Calu3 (cell line): ENCODE measurements around the gene ACP7. TPM values are rescaled to one million over a fixed set of nuclear protein-coding genes. Genes with fewer than 3 reads are reported as not detected.

Experiments used
- BruUV-seq: library from RNA; stranded (reverse); fragments of 400-500 nt; replicated peaks from 2 replicates; lab custom pipeline; 2021; lab: Mats Ljungman, UMichigan
- CTCF ChIA-PET: fragments of 300-600 bp; sonication (Branson Sonifier 250); formaldehyde crosslinking; loops from one replicate; lab custom pipeline; 2022; ENCODE audit warnings: antibody characterized with exemption; lab: Charles Lee
- DNase-seq: peaks from one replicate; pipeline ENCODE4 v3.0.0; 2022
- H3K27ac Mint-ChIP-seq: one replicate; pipeline ENCODE4 v1.8.0; 2022; ENCODE audit warnings: mixed read lengths; ENCODE audit not compliant: unreplicated experiment
- H3K27me3 Mint-ChIP-seq: one replicate; pipeline ENCODE4 v1.8.0; 2022; ENCODE audit warnings: mixed read lengths; ENCODE audit not compliant: unreplicated experiment
- H3K36me3 Mint-ChIP-seq: one replicate; pipeline ENCODE4 v1.8.0; 2022; ENCODE audit warnings: mild to moderate bottlenecking, moderate library complexity, mixed read lengths; ENCODE audit not compliant: insufficient read depth, unreplicated experiment
- H3K4me1 Mint-ChIP-seq: one replicate; pipeline ENCODE4 v1.8.0; 2022; ENCODE audit warnings: mild to moderate bottlenecking, low read depth, mixed read lengths; ENCODE audit not compliant: unreplicated experiment
- H3K4me3 Mint-ChIP-seq: one replicate; pipeline ENCODE4 v1.8.0; 2022; ENCODE audit warnings: mild to moderate bottlenecking, low read depth, moderate library complexity, mixed read lengths; ENCODE audit not compliant: unreplicated experiment
- H3K9me3 Mint-ChIP-seq: one replicate; pipeline ENCODE4 v1.8.0; 2022; ENCODE audit warnings: low read depth, mixed read lengths; ENCODE audit not compliant: unreplicated experiment
- CTCF ChIP-seq: fragments of 200-600 bp; IDR thresholded peaks from one replicate; pipeline ENCODE4 v1.8.0; 2022; ENCODE audit warnings: antibody characterized with exemption; ENCODE audit not compliant: unreplicated experiment
- intact Hi-C: fragments of 100-400 bp; cut with micrococcal nuclease; formaldehyde crosslinking; loops from one replicate; pipeline ENCODE4 v1.10.0; 2022; ENCODE audit not compliant: unreplicated experiment
- total RNA-seq: library from RNA; stranded (reverse); gene quantifications from 2 replicates; pipeline ENCODE4 v1.2.3, GENCODE V29; 2022

ACP7 gene
- total RNA-seq, 1 experiment from 2014 or later, result 9.5 TPM

GRCh38 chr19:39097299-39097698 lies 13.1 kb downstream of the ACP7 start:
- DNase-seq, result no peak
- Mint-ChIP-seq H3K4me1 (peaks cover 8% of the 10 kb centered on the region), H3K27ac (no peak overlapping the region), H3K36me3 (peaks cover 5% of the 10 kb centered on the region), H3K9me3 (no peaks in the 10 kb centered on the region), H3K27me3 (no peaks in the 10 kb centered on the region), H3K4me3 (no peak overlapping the region)
- intact Hi-C loops, result no loop called here
- BruUV-seq, result no TSS peak
- no peak for TF ChIP-seq CTCF
- CTCF ChIA-PET, result interaction anchor here (0.7 kb wide), 1 partner anchor 19 kb away, joined by 3 read pairs; no protein-coding TSS in a partner anchor

GRCh38 chr19:39097721-39098120 lies 13.6 kb downstream of the ACP7 start:
- TF ChIP-seq CTCF, result no peak
- no peak overlapping the region for H3K27ac Mint-ChIP-seq
- H3K4me3 Mint-ChIP-seq, result no peak overlapping the region
- no peak for DNase-seq
- CTCF ChIA-PET, result interaction anchor here (0.7 kb wide), 1 partner anchor 19 kb away, joined by 3 read pairs; no protein-coding TSS in a partner anchor
- H3K27me3 Mint-ChIP-seq, result no peaks in the 10 kb centered on the region
- H3K4me1 Mint-ChIP-seq, result peaks cover 8% of the 10 kb centered on the region
- no TSS peak for BruUV-seq
- no peaks in the 10 kb centered on the region for H3K9me3 Mint-ChIP-seq
- peaks cover 5% of the 10 kb centered on the region for H3K36me3 Mint-ChIP-seq
- intact Hi-C loops, result no loop called here

DNA sequence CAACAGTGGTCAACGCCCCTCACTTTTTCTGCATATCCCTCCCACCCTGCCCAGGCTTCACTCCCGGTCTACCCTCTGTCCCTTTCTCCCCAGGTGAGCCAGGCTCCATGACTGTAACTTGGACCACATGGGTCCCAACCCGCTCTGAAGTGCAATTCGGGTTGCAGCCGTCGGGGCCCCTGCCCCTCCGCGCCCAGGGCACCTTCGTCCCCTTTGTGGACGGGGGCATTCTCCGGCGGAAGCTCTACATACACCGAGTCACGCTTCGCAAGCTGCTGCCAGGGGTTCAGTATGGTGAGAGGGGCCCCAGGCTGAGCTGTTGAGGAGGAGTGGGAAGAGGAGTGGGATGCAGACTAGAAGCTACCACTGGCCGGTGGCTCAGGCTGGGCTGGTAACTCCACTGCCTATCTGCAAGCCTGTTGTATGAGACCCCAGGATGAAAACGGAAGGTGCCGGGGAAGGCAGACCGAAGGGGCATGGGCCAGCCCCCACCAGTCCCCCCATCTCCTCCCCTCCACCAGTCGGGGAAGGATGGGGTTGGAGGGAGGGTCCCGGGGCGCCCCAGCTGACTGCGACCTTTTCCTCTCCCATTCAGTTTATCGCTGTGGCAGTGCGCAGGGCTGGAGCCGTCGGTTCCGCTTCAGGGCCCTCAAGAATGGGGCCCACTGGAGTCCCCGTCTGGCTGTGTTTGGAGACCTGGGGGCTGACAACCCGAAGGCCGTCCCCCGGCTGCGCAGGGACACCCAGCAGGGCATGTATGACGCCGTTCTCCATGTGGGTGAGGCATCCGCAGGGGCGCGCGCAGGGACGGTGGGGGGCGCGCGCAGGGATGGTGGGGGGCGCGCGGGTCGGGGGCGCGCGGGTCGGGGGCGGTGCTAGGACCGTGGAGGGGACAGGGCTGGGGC lies 14.4 kb downstream of the ACP7 start:
- intact Hi-C loops, result no loop called here
- Mint-ChIP-seq H3K27ac (no peak overlapping the region), H3K27me3 (no peaks in the 10 kb centered on the region), H3K4me3 (no peak overlapping the region), H3K4me1 (peaks cover 4% of the 10 kb centered on the region), H3K36me3 (peaks cover 5% of the 10 kb centered on the region), H3K9me3 (no peaks in the 10 kb centered on the region)
- TF ChIP-seq CTCF, result no peak
- no TSS peak for BruUV-seq
- no peak for DNase-seq
- CTCF ChIA-PET, result interaction anchor here (0.6 kb wide), 2 partner anchors 25 to 36 kb away, joined by 4 to 5 read pairs; no protein-coding TSS in a partner anchor

DNA sequence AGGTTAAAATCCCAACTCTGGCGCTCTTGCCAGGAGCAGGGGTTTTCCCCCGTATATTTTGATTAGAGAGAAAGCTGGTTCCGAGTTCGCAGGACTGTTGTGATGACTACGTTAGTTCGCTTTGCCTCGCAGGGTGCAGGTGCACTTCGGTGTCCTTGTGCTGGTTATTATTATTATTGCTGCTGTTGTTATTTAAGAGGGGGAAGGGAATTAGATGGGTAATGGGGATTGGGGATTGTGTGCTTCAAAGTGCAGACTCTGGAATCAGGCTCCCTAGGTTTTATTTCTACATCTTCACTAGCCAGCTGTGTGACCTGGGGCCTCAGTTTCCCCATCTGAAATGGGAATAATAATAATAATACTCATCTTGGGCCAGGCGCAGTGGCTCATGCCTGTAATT lies 15.2 kb downstream of the ACP7 start:
- TF ChIP-seq CTCF, result no peak
- Mint-ChIP-seq H3K36me3 (peaks cover 5% of the 10 kb centered on the region), H3K4me1 (no peaks in the 10 kb centered on the region), H3K27me3 (no peaks in the 10 kb centered on the region), H3K9me3 (no peaks in the 10 kb centered on the region), H3K4me3 (no peak overlapping the region), H3K27ac (no peak overlapping the region)
- no TSS peak for BruUV-seq
- no peak for DNase-seq
- intact Hi-C loops, result no loop called here
- CTCF ChIA-PET, result interaction anchor here (0.7 kb wide), 1 partner anchor 145 kb away, joined by 5 read pairs; no protein-coding TSS in a partner anchor
